GM18505 (cell line): ENCODE results near the gene STATH.
"Not testable (repeated sequence)": the region's sequence is repeated elsewhere in the genome, so short reads cannot be mapped to it uniquely, and the experiment has no call there.

Source experiments
- ATAC-seq: cut with Tn5 transposase; IDR thresholded peaks from one replicate; pipeline ENCODE4 v1.9.1; 2021; ENCODE audit not compliant: unreplicated experiment
- POLR2A ChIP-seq: IDR thresholded peaks from 4 replicates; pipeline ENCODE4 v1.6.1; 2011; ENCODE audit warnings: borderline replicate concordance; ENCODE audit not compliant: insufficient read depth, insufficient read length; ENCODE audit errors: extremely low read depth

Gene STATH, protein sequence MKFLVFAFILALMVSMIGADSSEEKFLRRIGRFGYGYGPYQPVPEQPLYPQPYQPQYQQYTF

DNA sequence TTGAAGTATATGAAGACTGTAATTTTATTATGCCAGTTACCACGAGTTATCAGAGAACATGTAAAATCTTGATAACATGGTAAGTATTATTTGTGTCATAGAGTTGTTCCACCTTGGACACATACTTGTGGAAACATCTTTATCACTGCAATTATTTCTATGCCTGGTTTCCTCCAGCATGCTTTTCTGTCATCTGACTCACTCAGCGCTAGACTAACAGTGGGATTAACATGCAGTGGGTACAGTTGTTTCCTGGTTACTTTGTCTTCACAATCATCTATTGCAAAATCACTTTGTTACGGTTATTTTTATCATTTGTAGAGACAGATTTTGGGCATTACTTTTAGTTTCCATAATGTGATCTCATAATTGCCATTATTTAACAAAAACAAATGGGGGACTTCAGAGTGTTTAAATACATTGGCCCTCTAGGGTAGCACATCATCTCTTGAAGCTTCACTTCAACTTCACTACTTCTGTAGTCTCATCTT is at the start of gene STATH:
Gene STATH, plus strand, starts transcription at position 441 of the 491 bp plus-strand sequence. CDS start 2,472 bp downstream, outside the sequence.
- TF ChIP-seq POLR2A = no peak
- ATAC-seq = no peak

DNA sequence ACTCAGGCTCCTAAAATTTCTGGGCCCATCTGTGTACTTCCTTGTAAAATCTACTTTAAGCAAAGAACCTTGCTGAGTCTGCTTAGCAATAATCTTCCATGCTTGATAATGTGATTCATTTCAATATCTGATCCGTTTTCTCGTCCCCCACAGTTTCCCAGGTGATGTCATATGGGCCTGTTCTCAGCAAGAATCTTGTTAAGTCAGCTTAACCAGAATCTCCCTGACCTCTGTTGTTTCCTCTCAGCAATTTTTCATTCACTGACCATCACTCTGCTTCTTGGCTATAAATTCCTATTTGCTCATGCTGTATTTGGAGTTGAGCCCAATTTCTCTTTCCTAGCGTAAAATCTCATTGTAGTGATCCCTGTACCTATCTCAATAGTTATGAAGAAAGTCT is 44.2 kb upstream of the STATH start:
- TF ChIP-seq POLR2A = no peak
- ATAC-seq = no peak

DNA sequence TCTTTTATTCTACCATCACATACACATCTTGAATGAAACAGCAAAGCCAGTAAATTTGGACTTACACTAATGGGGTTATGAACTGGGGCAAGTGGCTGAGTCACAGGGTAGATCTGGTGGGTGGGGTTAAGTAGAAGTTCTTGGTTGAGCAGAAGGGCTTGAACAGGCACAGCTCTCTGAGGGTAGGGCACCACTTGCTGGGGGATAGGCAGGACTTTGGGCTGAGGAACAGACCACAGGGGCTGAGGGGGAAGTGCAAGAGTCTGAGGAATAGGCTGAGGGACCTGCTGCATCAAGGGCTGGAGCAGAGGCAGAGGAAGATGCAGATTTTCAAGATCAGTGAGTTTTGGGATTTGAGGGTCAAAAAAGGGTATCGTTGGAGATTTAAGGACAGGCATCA is 38.6 kb upstream of the STATH start:
- ATAC-seq = no peak
- TF ChIP-seq POLR2A = no peak

DNA sequence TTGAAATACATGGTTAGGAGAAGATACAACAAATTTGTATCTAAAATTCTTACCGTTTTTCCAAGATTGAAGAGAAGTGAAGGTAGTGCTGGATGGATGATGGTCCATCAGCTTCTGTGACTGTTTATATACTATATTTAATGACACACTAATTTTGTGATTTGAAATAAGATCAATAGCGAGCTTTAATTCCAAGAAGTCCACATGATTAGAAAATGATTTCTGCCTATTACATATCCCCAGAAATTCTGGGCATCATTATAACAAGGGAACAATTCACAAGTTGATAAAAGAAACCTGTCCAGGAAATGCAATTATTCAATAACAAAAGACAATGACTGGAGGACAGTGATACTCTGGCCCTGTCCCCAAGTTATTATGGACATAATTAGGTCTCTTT is 30.1 kb upstream of the STATH start, which contains the start of gene CSN2:
Gene CSN2, minus strand, starts transcription at position 101 of the 400 bp plus-strand sequence. CDS start 4,733 bp downstream, outside the sequence.
- no peak for TF ChIP-seq POLR2A
- no peak for ATAC-seq

DNA sequence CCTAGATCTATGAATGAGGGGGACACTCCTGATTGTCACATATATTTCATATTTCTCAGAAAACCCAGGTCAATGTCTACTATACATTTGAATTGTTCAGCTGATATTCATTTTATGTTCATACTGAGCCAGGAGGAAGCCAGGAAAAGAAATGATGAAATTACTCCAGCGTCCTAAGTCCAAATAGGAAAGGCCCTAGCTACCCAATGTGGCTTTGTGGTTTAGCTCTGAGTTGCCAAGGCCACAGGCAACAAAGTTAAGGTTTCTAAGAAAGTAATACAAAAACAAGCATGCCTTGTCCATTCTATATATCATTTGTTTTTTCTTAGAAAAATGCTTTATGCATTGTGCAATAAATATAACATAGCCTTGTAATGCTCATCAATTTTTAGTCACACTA is 25.7 kb upstream of the STATH start:
- no peak for TF ChIP-seq POLR2A
- ATAC-seq = no peak

DNA sequence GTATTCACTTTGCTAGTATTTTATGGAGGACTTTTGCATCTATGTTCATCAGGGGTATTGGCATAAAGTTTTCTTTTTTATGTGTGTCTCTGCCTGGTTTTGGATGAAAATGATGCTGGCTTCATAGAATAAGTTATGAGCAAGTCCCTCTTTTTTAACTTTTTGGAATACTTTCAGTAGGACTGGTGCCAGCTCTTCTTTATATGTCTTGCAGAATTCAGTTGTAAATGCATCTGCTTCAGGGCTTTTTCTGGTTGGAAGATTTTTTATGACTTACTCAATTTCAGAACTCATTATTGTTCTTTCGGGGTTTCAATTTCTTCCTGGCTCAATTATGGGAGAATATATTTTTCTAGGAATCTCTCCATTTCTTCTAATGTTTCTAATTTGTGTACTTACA is 21.1 kb upstream of the STATH start:
- no peak for TF ChIP-seq POLR2A

DNA sequence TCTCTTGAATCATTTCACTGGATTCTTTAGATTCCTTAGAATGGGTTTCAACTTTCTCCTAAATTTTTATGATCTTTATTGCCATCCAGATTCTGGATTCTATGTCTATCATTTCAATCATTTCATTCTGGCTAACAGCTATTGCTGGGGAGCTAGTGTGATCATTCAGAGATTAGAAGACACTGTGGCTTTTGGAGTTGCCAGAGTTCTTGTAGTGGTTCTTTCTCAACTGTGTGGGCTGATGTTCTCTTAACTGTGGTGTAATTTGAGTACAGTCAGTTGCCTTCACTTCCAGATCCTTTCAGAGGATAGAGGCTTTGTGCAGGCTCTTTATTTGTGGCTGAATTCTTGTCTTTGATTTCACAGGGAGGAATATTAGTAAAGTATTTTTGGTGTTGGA is 18.2 kb upstream of the STATH start:
- TF ChIP-seq POLR2A = no peak
- ATAC-seq = no peak

More for the DNA sequence above, 21.1 kb upstream of the STATH start:
- ATAC-seq = no peak

DNA sequence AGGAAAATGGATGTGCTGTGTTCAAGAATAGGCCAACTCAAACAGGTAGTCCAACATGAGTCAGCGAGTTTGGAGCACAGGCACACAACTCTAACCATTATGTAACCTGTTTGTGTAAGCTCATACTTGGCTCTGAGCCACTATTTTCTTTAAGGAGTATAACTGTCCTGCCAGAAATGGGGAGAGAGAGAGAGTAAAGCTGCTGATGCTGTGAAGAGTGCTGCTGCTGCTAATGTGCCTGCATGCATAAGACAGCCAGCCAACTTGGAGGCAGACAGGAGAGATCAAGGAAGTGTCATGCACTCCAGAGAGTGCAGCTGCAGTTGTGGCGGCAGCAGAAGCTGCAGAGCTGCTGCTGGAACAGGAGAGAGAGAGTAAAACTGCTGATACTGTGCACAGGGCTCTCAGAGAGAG is 11.7 kb upstream of the STATH start:
- no peak for TF ChIP-seq POLR2A
- peak; percentile 66 for ATAC-seq

DNA sequence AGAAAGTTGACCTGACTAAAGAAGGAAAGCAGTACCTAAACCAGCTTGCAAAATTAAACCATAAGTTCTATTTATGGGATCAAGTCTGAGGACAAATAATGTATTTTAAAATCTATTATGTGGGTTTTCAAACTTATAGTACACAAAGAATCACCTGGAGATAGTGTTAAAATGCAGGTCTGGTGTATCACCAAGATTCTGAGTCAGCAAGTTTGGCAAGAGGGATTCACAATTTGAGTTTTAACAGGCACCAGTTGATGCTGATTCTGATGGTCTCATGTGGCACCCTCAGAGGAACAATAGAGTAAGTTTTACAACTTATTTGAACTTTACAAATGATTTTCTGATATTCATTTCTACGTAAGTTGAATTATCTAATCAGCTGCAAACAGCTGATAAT is 9.1 kb upstream of the STATH start:
- no peak for ATAC-seq
- no peak for TF ChIP-seq POLR2A

DNA sequence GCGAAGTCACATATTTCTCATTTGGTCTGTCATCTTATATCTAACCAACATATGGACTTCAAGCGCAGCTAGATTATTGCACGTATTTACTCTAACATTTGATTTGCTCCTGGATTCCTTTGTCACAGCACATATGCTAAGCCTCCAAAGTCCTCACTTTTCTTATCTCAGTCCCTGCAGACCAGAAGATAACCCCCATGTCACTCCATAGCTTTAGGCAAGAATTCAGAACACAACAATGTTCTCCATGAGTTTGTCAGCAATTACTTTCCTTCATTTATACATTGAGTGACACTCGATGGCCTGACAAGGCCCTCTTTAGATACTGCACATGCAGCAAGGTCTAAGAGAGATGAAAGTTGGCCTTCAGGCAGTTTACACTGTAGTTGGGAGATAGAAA is 4.8 kb upstream of the STATH start:
- TF ChIP-seq POLR2A = no peak
- no peak for ATAC-seq

DNA sequence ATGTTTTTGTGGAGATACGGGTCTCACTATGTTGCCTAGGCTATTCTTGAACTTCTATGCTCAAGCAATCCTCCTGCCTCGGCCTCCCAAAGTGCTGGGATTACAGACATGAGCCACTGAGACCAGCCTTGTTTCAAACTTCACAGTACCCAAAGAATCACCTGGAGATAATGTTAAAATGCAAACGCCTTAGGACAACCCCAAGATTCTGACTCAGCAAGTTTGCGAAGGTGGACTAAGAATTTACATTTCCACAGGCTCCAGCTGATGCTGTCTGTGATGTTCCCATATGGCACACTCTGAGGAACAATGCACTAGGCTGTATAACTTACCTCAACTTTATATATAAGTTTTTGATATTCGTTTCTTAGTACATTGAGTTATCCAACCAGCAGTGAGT is 984 bp upstream of the STATH start:
- no peak for ATAC-seq
- no peak for TF ChIP-seq POLR2A

DNA sequence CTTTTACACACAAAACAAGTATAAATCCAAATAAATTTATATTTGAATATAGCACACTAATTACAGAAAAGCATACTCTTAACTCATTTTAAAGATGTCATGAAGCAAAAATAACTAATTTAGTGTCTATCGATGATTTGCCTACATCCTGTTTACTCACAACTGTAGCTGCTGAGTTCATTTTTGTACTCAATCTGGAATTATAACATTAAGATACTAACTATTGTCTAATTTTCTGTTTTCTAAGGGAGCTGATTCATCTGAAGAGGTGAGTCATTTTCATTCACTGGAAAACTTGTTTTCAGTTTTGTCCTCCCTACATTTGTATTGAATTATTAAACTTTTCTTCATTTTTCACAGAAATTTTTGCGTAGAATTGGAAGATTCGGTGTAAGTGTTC is 3.7 kb downstream of the STATH start:
- TF ChIP-seq POLR2A = no peak
- ATAC-seq = no peak

DNA sequence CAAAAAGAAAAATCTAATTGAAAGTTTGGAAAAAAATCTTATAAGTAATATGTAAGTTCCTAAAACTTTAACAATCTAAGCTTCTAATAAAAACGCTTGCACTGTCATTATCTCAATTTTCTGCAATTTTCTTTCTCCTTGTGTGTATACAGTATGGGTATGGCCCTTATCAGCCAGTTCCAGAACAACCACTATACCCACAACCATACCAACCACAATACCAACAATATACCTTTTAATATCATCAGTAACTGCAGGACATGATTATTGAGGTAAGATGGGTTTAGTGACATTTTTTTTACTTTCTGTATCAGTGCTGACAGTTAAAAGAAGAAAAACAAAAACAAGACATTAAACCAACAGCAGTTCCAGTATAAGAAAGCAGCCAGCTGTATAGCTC is 4.9 kb downstream of the STATH start:
- ATAC-seq = no peak
- no peak for TF ChIP-seq POLR2A

DNA sequence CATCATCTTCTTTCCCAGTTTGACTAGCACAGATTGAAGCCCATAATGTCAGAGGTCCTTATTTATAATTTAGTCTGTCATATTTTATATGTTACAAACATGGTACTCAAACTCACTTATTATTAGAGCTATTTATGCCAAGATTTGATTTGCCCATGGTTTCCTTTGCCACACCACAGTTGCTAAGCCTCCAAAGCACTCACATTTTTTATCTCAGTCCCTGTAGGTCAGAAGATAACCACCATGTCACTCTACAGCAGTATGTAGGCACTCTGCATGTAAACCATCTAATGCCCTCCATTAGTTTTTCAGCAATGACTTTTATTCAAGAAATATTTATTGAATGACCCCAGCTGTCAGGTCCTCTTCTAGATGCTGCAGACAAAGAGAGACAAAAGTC is 6.7 kb downstream of the STATH start:
- ATAC-seq = no peak
- TF ChIP-seq POLR2A = no peak

DNA sequence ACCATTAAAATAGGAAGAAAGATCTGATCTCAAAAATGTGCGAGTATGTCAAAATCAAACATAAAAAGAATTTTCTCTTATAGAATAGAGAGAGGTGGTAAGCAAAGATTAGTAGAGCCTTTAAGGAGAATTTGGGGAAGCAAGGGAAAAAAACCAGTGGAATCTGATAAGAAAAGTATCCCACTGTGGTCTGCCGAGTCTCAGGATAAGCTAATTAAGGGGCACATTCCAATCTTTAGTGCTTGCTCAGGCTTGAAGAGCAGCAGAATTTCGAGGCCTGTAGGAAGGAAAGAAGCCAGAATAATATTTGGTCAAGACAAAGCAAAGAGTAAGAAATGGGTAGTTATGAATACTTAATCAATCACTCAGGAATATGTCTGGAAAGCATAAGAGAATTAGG is 13.0 kb downstream of the STATH start:
- no peak for ATAC-seq
- TF ChIP-seq POLR2A = no peak

DNA sequence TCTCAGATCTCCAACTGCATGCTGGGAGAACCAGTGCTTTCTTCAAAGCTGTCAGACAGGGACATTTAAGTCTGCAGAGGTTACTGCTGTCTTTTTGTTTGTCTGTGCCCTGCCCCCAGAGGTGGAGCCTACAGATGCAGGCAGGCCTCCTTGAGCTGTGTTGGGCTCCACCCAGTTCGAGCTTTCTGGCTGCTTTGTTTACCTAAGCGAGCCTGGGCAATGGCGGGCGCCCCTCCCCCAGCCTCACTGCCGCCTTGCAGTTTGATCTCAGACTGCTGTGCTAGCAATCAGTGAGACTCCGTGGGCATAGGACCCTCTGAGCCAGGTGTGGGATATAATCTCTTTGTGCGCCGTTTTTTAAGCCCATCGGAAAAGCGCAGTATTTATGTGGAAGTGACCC is 23.2 kb downstream of the STATH start:
- not testable (repeated sequence) for ATAC-seq
